ENCODE data around the gene DNASE1L2. TPM values are rescaled to one million over a fixed set of nuclear protein-coding genes. Genes with fewer than 3 reads are reported as not detected.
A peak's percentile ranks its signal among the peaks of the same experiment; 100 is the strongest.

DNASE1L2 gene
- total and polyA plus RNA-seq, 3 donors from 2014 or later = 1.1 to 3.5 (median 2.5) TPM

DNA sequence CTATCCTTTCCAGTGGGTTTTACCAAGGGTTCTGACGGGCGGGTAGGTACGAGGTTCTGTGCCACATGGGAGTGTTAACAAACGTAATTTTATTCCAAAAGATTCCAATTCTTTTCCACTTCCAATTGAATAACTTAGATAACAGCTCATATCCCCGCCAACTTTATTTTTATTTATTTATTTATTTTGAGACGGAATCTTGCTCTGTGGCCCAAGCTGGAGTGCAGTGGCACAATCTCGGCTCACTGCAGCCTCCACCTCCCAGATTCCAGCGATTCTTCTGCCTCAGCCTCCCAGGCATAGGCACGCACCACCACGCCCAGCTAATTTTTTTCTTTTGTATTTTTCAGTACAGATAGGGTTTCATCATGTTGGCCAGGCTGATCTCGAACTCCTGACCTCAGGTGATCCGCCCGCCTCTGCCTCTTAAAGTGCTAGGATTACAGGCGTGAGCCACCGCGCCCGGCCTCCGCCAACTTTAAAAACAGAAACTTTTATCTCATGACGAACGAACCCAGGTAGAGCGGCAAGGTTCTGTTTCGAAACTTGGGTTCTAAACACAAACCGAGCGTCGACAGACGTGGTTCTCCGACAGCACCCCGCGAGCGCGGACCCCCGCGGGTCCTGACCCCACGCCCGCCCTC, 14.5 kb downstream of the DNASE1L2 start:
- peak; percentile 44 for DNase-seq
- Histone ChIP-seq H3K4me3 (peak overlapping the region; percentile 70 to 91), H3K9me3 (no peaks in the 10 kb centered on the region), H3K27ac (peak overlapping the region; percentile 55 to 88), H3K27me3 (no peaks in the 10 kb centered on the region), H3K36me3 (ENCODE audit: low read depth, missing control alignments) (no peaks in the 10 kb centered on the region), H3K4me1 (peaks cover 14% of the 10 kb centered on the region)
- 2% methylated on average over 22 to 31 of the region's 35 CpGs for WGBS, 2 donors
- intact Hi-C loops (cut with DNase I; ENCODE audit: low total_unique reads) = loop anchor here (10.0 kb wide), 1 partner anchor 96 kb away; the partner anchor contains the start of gene TRAF7
- no peak for TF ChIP-seq POLR2A (IDR thresholded peaks at IDR 0.05)
- TF ChIP-seq, protein P1, sequence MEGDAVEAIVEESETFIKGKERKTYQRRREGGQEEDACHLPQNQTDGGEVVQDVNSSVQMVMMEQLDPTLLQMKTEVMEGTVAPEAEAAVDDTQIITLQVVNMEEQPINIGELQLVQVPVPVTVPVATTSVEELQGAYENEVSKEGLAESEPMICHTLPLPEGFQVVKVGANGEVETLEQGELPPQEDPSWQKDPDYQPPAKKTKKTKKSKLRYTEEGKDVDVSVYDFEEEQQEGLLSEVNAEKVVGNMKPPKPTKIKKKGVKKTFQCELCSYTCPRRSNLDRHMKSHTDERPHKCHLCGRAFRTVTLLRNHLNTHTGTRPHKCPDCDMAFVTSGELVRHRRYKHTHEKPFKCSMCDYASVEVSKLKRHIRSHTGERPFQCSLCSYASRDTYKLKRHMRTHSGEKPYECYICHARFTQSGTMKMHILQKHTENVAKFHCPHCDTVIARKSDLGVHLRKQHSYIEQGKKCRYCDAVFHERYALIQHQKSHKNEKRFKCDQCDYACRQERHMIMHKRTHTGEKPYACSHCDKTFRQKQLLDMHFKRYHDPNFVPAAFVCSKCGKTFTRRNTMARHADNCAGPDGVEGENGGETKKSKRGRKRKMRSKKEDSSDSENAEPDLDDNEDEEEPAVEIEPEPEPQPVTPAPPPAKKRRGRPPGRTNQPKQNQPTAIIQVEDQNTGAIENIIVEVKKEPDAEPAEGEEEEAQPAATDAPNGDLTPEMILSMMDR (IDR thresholded peaks at IDR 0.05) = no peak

DNA sequence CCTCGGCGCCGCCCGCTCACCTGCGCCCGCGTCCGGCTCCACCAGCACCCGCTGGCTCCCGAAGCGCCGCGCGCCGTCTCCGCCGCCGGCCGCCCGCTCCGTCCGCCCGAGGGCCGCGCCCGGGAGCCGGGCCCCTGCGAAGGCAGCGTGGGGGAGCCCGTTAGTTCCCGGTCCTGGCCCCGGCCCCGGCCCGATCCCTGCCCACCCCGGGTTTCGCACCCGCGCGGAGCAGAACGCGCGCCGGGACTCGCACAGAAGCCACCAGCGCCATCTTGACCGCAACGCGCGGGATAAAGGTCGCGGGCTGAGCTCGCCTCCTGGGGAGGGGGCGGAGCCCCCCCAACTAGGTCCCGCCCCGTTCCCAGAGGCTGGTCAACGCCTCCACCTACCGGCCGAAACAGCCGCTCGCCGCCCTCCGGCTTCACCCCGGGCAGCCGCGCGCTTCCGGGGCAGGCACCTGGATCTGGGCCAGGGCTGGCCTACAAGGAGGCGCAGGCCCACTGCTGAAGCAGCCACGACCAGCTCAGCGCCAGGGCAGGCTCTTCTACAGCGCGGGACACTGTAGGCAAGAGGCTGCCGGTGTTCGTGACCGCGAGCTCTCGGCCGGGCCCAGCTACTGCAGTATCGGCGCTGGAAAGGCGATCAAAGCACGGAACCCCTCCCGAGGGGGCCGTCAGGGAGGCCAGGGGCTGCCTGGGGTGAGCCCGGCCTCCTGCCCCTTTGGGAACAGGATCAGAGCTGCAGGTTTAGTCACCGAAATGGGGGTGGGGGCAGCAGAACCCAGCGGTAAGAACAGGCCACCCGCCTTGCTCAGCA, 15.3 kb downstream of the DNASE1L2 start, which contains the start of gene ECI1:
ECI1 (minus strand) TSS at position 292 of the 816 bp plus-strand sequence; CDS start at position 271, 21 bp downstream.
- DNase-seq = peak; percentile 96
- WGBS, 2 donors = 1 to 2% methylated on average over 8 to 30 of the region's 88 CpGs
- no peaks in the 10 kb centered on the region for H3K9me3 ChIP-seq
- intact Hi-C loops (cut with DNase I; ENCODE audit: low total_unique reads) = loop anchor here (10.0 kb wide), 1 partner anchor 97 kb away; the partner anchor contains the start of gene TRAF7
- H3K27ac ChIP-seq = peak within 1 kb of the TSS; percentile 55 to 88
- H3K36me3 ChIP-seq (ENCODE audit: low read depth, missing control alignments) = no peaks in the 10 kb centered on the region
- TF ChIP-seq, protein P1 (IDR thresholded peaks at IDR 0.05) = peak; percentile 63 to 88 (median 72)
- TF ChIP-seq POLR2A (IDR thresholded peaks at IDR 0.05) = no peak
- H3K4me3 ChIP-seq = peak within 1 kb of the TSS; percentile 70 to 91
- H3K4me1 ChIP-seq = peaks cover 14% of the 10 kb centered on the region
- no peaks in the 10 kb centered on the region for H3K27me3 ChIP-seq

DNA sequence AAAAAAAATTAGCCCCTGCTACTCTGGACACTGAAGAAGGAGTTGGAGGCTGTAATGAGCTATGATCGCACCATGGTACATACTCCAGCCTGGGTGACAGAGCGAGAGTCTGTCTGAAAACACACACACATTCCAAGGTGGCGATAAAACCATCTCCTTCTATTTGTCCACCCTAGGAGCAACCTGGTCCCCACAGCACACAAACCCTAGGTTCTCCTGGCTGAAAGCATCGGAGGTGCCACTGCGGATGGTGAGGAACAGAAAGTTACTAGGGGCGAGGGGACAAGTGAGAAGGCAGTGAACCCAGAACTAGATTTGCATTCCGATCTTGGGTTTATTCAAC, 16.5 kb downstream of the DNASE1L2 start:
- H3K4me3 ChIP-seq = no peak overlapping the region
- intact Hi-C loops (cut with DNase I; ENCODE audit: low total_unique reads) = loop anchor here (10.0 kb wide), 1 partner anchor 98 kb away; the partner anchor contains the start of gene TRAF7
- no peak for TF ChIP-seq POLR2A (IDR thresholded peaks at IDR 0.05)
- TF ChIP-seq, protein P1 (IDR thresholded peaks at IDR 0.05) = no peak
- no peaks in the 10 kb centered on the region for H3K27me3 ChIP-seq
- peaks cover 14% of the 10 kb centered on the region for H3K4me1 ChIP-seq
- H3K9me3 ChIP-seq = no peaks in the 10 kb centered on the region
- DNase-seq = no peak
- 95 to 97% methylated on average over 7 of the region's 7 CpGs for WGBS, 2 donors
- no peak overlapping the region for H3K27ac ChIP-seq
- no peaks in the 10 kb centered on the region for H3K36me3 ChIP-seq (ENCODE audit: low read depth, missing control alignments)

DNA sequence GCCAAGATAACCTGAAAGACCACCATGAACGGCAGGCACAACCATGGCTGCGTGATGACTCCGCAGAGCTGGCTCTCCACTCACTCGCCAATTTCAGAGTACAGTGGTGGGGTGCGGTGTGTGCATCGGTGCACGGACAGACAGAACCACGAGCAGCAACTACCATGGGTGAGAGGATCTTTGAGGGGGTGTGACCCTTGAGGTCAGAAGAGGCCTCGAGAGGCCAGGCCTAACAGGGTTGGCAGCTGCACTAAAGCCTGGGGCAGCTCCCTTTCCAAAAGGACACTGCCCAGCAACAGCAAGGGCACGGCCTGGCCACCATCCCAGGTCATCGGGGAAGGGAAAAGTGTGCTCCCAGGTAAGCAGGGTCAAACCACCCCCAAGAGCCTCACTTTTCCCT, 17.0 kb downstream of the DNASE1L2 start:
- Histone ChIP-seq H3K4me3 (no peak overlapping the region), H3K4me1 (peaks cover 14% of the 10 kb centered on the region), H3K36me3 (ENCODE audit: low read depth, missing control alignments) (no peaks in the 10 kb centered on the region), H3K9me3 (no peaks in the 10 kb centered on the region), H3K27ac (no peak overlapping the region), H3K27me3 (no peaks in the 10 kb centered on the region)
- 80 to 86% methylated on average over 8 to 11 of the region's 11 CpGs for WGBS, 2 donors
- intact Hi-C loops (cut with DNase I; ENCODE audit: low total_unique reads) = loop anchor here (10.0 kb wide), 1 partner anchor 98 kb away; the partner anchor contains the start of gene TRAF7
- no peak for DNase-seq
- TF ChIP-seq, protein P1 (IDR thresholded peaks at IDR 0.05) = no peak
- TF ChIP-seq POLR2A (IDR thresholded peaks at IDR 0.05) = no peak

All from testis (tissue), 3 donors.